M059J (cell line): ENCODE measurements around the gene TMEM126B. TPM values are rescaled to one million over a fixed set of nuclear protein-coding genes. Genes with fewer than 3 reads are reported as not detected.

Experiments used
- DNase-seq: peaks from one replicate; pipeline ENCODE4 v3.0.0-alpha.2; 2012; ENCODE audit warnings: low read depth
- total RNA-seq: library from RNA; depleted of rRNA; stranded (reverse); fragments of >200 nt; shearing (Covaris generic); gene quantifications from 2 replicates; pipeline ENCODE4 v1.2.3, GENCODE V29; 2014; rRNA removed

The TMEM126B gene
- total RNA-seq, 1 experiment from 2014 or later = 117 TPM

DNA sequence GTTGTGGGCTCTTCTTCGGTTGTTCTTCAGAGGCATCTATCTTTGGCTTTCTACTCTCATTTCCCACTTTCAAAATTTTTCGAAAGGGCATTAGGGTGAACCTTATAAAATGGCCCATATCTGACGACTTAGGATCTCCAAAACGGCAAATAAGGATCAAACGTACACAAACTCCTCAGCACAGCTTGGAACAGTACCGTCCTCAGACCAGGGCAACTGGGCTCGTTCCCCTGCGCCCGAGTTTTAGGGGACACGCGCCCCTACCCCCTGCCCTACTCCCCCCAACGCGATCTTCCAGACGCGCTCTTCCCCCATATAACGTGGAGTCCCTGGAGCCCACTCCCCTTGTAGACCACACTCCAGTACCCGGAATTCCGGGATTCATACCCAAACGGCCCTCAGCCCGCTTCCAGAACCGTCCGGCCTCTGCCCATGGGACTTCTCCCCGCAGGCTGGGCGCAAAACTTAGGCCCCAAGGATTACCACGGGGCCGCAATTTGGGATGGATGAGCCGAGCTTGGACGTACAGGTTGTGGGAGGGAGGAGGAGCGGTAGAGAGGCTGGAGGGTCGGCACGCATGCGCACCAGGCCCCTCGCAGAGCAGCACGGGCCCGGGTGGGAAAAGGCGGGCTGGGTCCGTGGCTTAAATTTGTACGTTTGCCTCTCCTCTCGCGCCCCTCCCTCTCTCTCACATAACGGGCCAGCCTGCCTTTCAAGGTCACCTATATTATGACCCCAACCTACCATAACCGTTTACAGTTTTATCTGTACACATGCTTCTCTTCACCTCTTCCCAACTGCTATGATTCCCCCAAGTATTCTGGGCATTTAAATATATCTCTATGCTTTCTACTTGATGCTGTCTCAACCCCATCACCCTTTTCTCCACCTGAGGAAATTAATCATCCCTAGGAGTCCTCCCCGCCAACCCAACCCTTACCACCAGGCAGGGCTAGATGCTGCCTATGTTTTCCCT lies 54.2 kb downstream of the TMEM126B start:
- peak; percentile 31 for DNase-seq

DNA sequence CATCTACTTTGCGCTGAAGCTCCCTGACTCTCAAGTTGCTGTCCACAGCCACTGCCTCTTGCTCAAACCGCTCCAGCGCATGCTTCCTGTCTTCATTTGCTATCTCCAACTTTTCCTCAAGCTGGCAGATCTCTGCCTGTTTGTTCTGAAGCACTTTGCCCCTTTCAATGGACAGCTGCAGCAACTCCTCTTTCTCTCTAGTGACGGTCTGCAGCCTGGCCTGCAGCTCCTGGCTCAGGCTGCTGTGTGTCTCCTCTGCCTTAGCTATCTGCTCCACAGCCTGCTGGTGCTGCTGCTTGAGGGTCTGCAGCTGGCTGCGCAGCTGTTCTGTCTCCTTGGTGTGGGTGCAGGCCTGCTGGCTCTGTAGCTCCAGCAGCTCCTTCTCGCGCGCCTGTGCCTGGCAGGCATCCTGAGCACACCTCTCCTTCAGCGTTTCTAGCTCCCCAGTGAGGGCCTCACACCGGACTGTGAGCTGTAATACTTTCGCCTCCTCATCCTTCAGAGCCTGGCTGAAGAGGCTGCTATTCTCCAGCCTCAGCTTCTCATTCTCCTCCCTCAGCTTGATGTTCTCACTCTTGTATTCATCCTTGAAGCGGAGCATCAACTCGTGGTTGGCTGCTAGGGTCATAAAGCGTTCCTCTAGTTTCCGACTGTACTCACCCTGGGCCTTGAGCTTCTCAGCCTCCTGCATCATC lies 56.9 kb downstream of the TMEM126B start:
- DNase-seq = no peak

DNA sequence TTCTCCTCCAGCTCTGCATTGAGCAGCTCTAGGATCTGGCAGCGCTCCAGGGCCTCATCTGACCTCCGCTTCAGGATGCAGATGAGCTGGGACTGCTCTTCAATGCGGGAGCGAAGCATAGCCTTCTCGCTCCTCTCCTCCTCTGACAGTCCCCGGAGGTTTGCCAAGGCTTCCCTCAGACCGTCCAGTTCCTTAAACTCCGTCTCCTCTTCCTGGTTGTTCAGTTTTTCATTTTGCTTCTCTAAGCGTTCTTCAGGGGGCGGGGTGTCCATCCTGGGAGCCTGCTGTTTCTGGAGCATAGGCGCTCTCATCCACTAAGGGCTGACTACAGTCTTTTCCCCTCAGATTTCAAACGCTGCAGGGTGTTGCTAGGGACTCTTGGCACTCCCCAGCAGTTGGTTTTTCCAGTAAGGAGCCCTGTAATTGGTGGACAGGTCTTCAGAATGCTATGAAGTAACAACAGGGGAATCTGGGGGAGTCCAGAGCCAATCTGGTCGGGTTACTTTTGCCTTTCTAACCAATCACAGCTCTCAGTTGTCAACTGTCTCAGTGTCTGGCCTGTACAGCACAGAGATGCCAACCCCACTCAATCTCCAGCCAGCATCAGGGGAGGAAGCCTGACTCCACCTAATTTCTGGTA lies 57.5 kb downstream of the TMEM126B start, which contains the start of gene CCDC89:
CCDC89 (minus strand) TSS at position 376 of the 640 bp plus-strand sequence; CDS start at position 311, 65 bp downstream.
- peak; percentile 99 for DNase-seq

Other genes with a start within 250 kb of the TMEM126B start
- 0.37 TPM in 1 of 2 replicates, not detected in the other for gene DLG2, start 1.2 kb upstream of the TMEM126B start, total RNA-seq
- 42.1 and 60.3 TPM in 2 replicates for gene TMEM126A, start 19.4 kb downstream of the TMEM126B start, total RNA-seq
- gene CREBZF, start 36.5 kb downstream of the TMEM126B start, total RNA-seq = 18.3 and 25.8 TPM in 2 replicates
- 0.37 and 3.0 TPM in 2 replicates for gene CCDC89, start 57.6 kb downstream of the TMEM126B start, total RNA-seq
- 46.8 and 80.3 TPM in 2 replicates for gene SYTL2, start 182.5 kb downstream of the TMEM126B start, total RNA-seq
- gene CCDC83, start 226.8 kb downstream of the TMEM126B start, total RNA-seq = 0.05 TPM in 1 of 2 replicates, not detected in the other